Activated B cell treated with CpG ODN at 0.5 μM for 24 hours (primary cell): ENCODE results near the gene PTPRK. TPM values are rescaled to one million over a fixed set of nuclear protein-coding genes. Genes with fewer than 3 reads are reported as not detected.

Source experiments
- ATAC-seq: fragments of 200-7000 bp; cut with Tn5 transposase; one replicate; pipeline ENCODE4 v1.10.0; 2021; ENCODE audit warnings: low read depth, mild to moderate bottlenecking, moderate library complexity
- CTCF ChIA-PET: fragments of 350-600 bp; sonication (Branson Sonifier 250); formaldehyde crosslinking; loops from one replicate; lab custom pipeline; 2021; ENCODE audit warnings: antibody characterized with exemption; lab: Charles Lee
- POLR2A ChIA-PET: fragments of 350-600 bp; sonication (Branson Sonifier 250); formaldehyde crosslinking; loops from one replicate; lab custom pipeline; 2021; ENCODE audit warnings: antibody characterized with exemption; lab: Charles Lee
- DNase-seq: peaks from one replicate; pipeline ENCODE4 v3.0.0; 2022
- H3K27ac Mint-ChIP-seq: one replicate; pipeline ENCODE4 v1.8.0; 2020; ENCODE audit warnings: mixed read lengths
- H3K27me3 Mint-ChIP-seq: one replicate; pipeline ENCODE4 v1.8.0; 2021; ENCODE audit warnings: mixed read lengths
- H3K36me3 Mint-ChIP-seq: one replicate; pipeline ENCODE4 v1.8.0; 2021; ENCODE audit warnings: low read depth, mixed read lengths
- H3K4me1 Mint-ChIP-seq: one replicate; pipeline ENCODE4 v1.8.0; 2021; ENCODE audit warnings: mixed read lengths
- H3K4me3 Mint-ChIP-seq: one replicate; pipeline ENCODE4 v1.8.0; 2020; ENCODE audit warnings: mild to moderate bottlenecking, mixed read lengths
- H3K9me3 Mint-ChIP-seq: one replicate; pipeline ENCODE4 v1.8.0; 2020; ENCODE audit warnings: mixed read lengths
- intact Hi-C: fragments of 100-400 bp; cut with micrococcal nuclease; formaldehyde crosslinking; loops from one replicate; pipeline ENCODE4 v1.15.1; 2024
- total RNA-seq: library from RNA; stranded (reverse); gene quantifications from 2 replicates; pipeline ENCODE4 v1.2.3, GENCODE V29; 2022
- TF ChIP-seq, protein P1 (sequence below): fragments of 200-600 bp; IDR thresholded peaks from one replicate; pipeline ENCODE4 v1.8.0; 2022; ENCODE audit warnings: antibody characterized with exemption, mild to moderate bottlenecking

PTPRK gene
- total RNA-seq, 1 donor from 2014 or later: 14.2 TPM

DNA sequence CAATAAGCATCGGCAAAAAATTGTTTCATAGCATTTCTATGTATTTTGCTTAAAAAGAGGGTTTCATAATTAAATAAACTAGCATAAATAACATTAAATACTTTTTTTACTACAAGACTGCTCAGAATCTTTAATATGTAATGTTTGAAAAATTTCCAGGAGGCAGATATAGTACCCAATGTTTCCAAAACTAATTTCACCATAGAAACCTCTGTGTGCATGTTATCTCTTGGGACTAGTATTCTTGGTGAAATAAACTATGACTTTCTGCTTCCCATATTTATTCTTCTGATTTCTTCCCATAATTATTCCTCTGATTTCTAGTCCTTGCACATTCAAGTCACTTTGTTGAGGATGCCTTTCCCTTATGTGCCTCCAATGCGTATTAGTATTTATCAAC, 94.5 kb downstream of the PTPRK start:
- Mint-ChIP-seq H3K9me3 (no peaks in the 10 kb centered on the region), H3K4me3 (no peak overlapping the region), H3K27ac (no peak overlapping the region), H3K27me3 (no peaks in the 10 kb centered on the region), H3K4me1 (no peaks in the 10 kb centered on the region), H3K36me3 (no peaks in the 10 kb centered on the region)
- DNase-seq (no peak), ATAC-seq (no peak)
- POLR2A ChIA-PET: no interaction called here
- TF ChIP-seq, protein P1, sequence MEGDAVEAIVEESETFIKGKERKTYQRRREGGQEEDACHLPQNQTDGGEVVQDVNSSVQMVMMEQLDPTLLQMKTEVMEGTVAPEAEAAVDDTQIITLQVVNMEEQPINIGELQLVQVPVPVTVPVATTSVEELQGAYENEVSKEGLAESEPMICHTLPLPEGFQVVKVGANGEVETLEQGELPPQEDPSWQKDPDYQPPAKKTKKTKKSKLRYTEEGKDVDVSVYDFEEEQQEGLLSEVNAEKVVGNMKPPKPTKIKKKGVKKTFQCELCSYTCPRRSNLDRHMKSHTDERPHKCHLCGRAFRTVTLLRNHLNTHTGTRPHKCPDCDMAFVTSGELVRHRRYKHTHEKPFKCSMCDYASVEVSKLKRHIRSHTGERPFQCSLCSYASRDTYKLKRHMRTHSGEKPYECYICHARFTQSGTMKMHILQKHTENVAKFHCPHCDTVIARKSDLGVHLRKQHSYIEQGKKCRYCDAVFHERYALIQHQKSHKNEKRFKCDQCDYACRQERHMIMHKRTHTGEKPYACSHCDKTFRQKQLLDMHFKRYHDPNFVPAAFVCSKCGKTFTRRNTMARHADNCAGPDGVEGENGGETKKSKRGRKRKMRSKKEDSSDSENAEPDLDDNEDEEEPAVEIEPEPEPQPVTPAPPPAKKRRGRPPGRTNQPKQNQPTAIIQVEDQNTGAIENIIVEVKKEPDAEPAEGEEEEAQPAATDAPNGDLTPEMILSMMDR: no peak
- intact Hi-C loops: loop anchor here (10.0 kb wide), 1 partner anchor 1971 kb away; no protein-coding TSS in a partner anchor
- CTCF ChIA-PET: no interaction called here

DNA sequence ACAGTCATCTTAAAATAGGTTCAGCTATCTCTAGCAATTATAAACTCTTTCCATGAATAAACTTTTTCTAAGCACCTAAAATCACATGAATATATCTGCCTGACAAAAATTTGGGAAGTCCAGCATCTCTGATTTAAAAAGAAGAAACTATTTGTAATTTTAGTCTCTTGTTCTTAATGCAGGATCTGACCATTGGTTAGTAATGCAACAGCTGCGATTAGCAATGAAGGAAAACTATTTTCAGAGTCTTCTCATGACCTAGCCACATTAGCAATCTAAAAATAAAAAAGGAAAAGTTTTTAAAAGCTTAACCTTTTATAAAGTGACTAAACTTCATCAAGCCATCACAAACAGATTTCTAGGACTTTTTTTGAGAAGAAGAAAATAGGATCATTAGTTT, 97.5 kb downstream of the PTPRK start:
- no peak overlapping the region for H3K27ac Mint-ChIP-seq
- intact Hi-C loops: loop anchor here (10.0 kb wide), 1 partner anchor 1968 kb away; no protein-coding TSS in a partner anchor
- ChIA-PET CTCF (no interaction called here), POLR2A (no interaction called here)
- H3K4me1 Mint-ChIP-seq: no peaks in the 10 kb centered on the region
- ATAC-seq: no peak
- no peaks in the 10 kb centered on the region for H3K36me3 Mint-ChIP-seq
- H3K9me3 Mint-ChIP-seq: peaks cover 3% of the 10 kb centered on the region
- DNase-seq: no peak
- TF ChIP-seq, protein P1: no peak
- no peak overlapping the region for H3K4me3 Mint-ChIP-seq
- H3K27me3 Mint-ChIP-seq: no peaks in the 10 kb centered on the region

DNA sequence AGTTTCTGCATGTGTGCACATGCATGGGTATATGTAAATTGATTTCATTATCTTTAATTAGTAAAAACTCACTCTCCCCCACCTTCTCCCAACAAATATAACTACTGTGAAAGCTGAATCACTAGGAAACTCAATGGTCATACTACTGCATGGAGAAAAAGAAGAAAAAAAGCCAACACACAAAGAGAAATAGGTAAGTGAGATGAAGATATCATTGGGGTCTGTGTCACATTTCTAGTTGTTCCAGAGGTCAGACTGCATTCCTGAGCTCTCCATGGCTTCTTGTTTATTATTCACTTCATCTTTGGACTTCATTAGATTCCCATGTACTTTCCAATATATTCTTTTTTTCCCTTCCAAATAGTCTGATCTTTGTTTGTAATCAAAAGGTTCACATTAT, 98.2 kb downstream of the PTPRK start:
- ChIA-PET POLR2A (no interaction called here), CTCF (interaction anchor here (0.6 kb wide), 1 partner anchor 57 kb away, joined by 3 read pairs; no protein-coding TSS in a partner anchor)
- TF ChIP-seq, protein P1: no peak
- Mint-ChIP-seq H3K4me1 (no peaks in the 10 kb centered on the region), H3K4me3 (no peak overlapping the region), H3K27ac (no peak overlapping the region), H3K27me3 (no peaks in the 10 kb centered on the region), H3K9me3 (peaks cover 3% of the 10 kb centered on the region), H3K36me3 (no peaks in the 10 kb centered on the region)
- intact Hi-C loops: loop anchor here (10.0 kb wide), 1 partner anchor 1967 kb away; no protein-coding TSS in a partner anchor
- ATAC-seq: no peak
- no peak for DNase-seq

DNA sequence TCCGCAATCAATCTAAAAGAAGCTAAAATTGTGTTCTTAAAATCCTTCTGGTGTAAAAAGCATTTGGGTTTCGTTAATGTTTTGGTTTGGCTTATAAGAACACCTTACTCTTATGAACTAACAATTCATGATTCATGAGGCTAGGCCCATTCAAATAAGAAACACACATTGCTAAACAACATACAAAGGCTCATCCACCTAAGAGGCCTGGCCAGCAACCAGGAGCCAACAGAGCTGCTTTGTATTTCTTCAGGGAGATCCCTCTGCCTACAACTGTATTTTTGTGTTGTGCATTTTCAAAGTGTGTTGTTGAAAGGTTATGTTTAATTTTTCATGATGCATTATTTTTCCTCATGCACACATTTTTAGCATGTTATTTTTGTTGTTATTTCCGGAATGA, 98.6 kb downstream of the PTPRK start:
- TF ChIP-seq, protein P1: no peak
- no peak for DNase-seq

DNA sequence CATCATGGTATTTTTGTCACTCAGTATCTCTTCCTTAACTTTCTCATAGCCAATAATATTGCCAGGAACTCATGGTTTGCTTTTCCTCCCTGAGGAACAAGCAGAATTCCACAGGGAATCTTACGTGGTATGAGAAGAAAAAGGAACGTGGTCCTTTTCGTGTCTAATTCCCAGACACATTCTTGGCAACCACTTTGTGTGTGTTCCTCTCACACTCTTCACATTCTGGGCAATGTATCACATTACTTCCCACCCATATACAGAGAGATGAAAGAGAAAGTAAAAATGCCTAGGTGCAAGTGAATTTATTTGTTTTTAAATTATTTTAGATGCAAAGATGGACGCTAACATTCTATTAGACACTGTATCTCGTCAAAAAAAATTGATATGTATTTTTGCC, 102.7 kb downstream of the PTPRK start:
- no peak overlapping the region for H3K27ac Mint-ChIP-seq
- no peaks in the 10 kb centered on the region for H3K4me1 Mint-ChIP-seq
- no peak overlapping the region for H3K4me3 Mint-ChIP-seq
- no peaks in the 10 kb centered on the region for H3K36me3 Mint-ChIP-seq
- DNase-seq: no peak
- no peaks in the 10 kb centered on the region for H3K27me3 Mint-ChIP-seq
- TF ChIP-seq, protein P1: no peak
- no peak for ATAC-seq
- intact Hi-C loops: no loop called here
- peaks cover 3% of the 10 kb centered on the region for H3K9me3 Mint-ChIP-seq
- ChIA-PET CTCF (no interaction called here), POLR2A (no interaction called here)

More for the DNA sequence above, 98.6 kb downstream of the PTPRK start:
- intact Hi-C loops: loop anchor here (10.0 kb wide), 1 partner anchor 1967 kb away; no protein-coding TSS in a partner anchor
- Mint-ChIP-seq H3K36me3 (no peaks in the 10 kb centered on the region), H3K27ac (no peak overlapping the region), H3K27me3 (no peaks in the 10 kb centered on the region), H3K9me3 (peaks cover 3% of the 10 kb centered on the region), H3K4me1 (no peaks in the 10 kb centered on the region), H3K4me3 (no peak overlapping the region)
- ChIA-PET POLR2A (no interaction called here), CTCF (interaction anchor here (0.6 kb wide), 1 partner anchor 57 kb away, joined by 3 read pairs; no protein-coding TSS in a partner anchor)
- ATAC-seq: no peak
